HEK293T (cell line): ENCODE results near the gene KCNMB4.

Source experiments
- BHLHE40 ChIP-seq: fragments of 450-650 bp; IDR thresholded peaks from 2 replicates; pipeline ENCODE4 v1.6.1; 2016; ENCODE audit warnings: mild to moderate bottlenecking, moderate library complexity, borderline replicate concordance
- HDGF ChIP-seq: fragments of 450-650 bp; IDR thresholded peaks from 2 replicates; pipeline ENCODE4 v1.6.1; 2017; ENCODE audit warnings: antibody characterized with exemption, borderline replicate concordance
- L3MBTL2 ChIP-seq: fragments of 450-650 bp; conservative IDR thresholded peaks from 2 replicates; pipeline ENCODE4 v1.6.1; 2016; ENCODE audit warnings: mild to moderate bottlenecking
- SUZ12 ChIP-seq: fragments of 450-650 bp; IDR thresholded peaks from 2 replicates; pipeline ENCODE4 v1.6.1; 2016; ENCODE audit warnings: mild to moderate bottlenecking

- TF ChIP-seq HDGF = no peak
- TF ChIP-seq L3MBTL2 = no peak
- TF ChIP-seq SUZ12 = no peak
- no peak for TF ChIP-seq BHLHE40
Measured at GRCh38 chr12:70338531-70338930, 27.6 kb upstream of the KCNMB4 start.
